ENCODE measurements around the gene FXYD4.

The FXYD4 gene

GRCh38 chr10:43354879-43355380 lies 16.5 kb upstream of the FXYD4 start:
- Mint-ChIP-seq H3K27me3 (peaks cover 19% of the 10 kb centered on the region), H3K4me3 (no peak overlapping the region), H3K4me1 (peaks cover 26% of the 10 kb centered on the region), H3K27ac (no peak overlapping the region), H3K9me3 (no peaks in the 10 kb centered on the region)
- ATAC-seq (no peak), DNase-seq (no peak)

- H3K27ac Mint-ChIP-seq: no peak overlapping the region
- DNase-seq (no peak), ATAC-seq (peak; percentile 52)
- no peaks in the 10 kb centered on the region for H3K9me3 Mint-ChIP-seq
- H3K27me3 Mint-ChIP-seq: peaks cover 9% of the 10 kb centered on the region
- H3K4me1 Mint-ChIP-seq: peaks cover 27% of the 10 kb centered on the region
- H3K4me3 Mint-ChIP-seq: no peak overlapping the region
Measured at GRCh38 chr10:43355749-43356371, 15.6 kb upstream of the FXYD4 start.

- Mint-ChIP-seq H3K4me3 (peak overlapping the region; percentile 85 to 96), H3K9me3 (no peaks in the 10 kb centered on the region), H3K4me1 (peaks cover 43% of the 10 kb centered on the region), H3K27ac (peak overlapping the region in 1 of 2 donors; percentile 29), H3K27me3 (no peaks in the 10 kb centered on the region)
- no peak for ATAC-seq
- DNase-seq: no peak
Measured at GRCh38 chr10:43360086-43360485, 11.3 kb upstream of the FXYD4 start.

GRCh38 chr10:43361547-43362190 lies 9.8 kb upstream of the FXYD4 start:
- peak; percentile 46 for ATAC-seq
- Mint-ChIP-seq H3K27me3 (no peaks in the 10 kb centered on the region), H3K9me3 (no peaks in the 10 kb centered on the region), H3K4me1 (peaks cover 33% of the 10 kb centered on the region), H3K27ac (peak overlapping the region; percentile 98 to 99), H3K4me3 (peak overlapping the region; percentile 85 to 96)
- peak in 1 of 2 donors; percentile 38 for DNase-seq

- H3K9me3 Mint-ChIP-seq: no peaks in the 10 kb centered on the region
- peak overlapping the region; percentile 98 to 99 for H3K27ac Mint-ChIP-seq
- peaks cover 33% of the 10 kb centered on the region for H3K4me1 Mint-ChIP-seq
- peak overlapping the region; percentile 85 to 96 for H3K4me3 Mint-ChIP-seq
- ATAC-seq: peak; percentile 94
- no peaks in the 10 kb centered on the region for H3K27me3 Mint-ChIP-seq
- peak; percentile 95 to 98 for DNase-seq
Measured at GRCh38 chr10:43362191-43362839, 9.1 kb upstream of the FXYD4 start.

GRCh38 chr10:43365001-43365400 lies 6.4 kb upstream of the FXYD4 start:
- Mint-ChIP-seq H3K4me1 (peaks cover 28% of the 10 kb centered on the region), H3K27me3 (no peaks in the 10 kb centered on the region), H3K4me3 (no peak overlapping the region), H3K9me3 (no peaks in the 10 kb centered on the region), H3K27ac (no peak overlapping the region)
- ATAC-seq: no peak
- no peak for DNase-seq

- no peak for ATAC-seq
- Mint-ChIP-seq H3K9me3 (no peaks in the 10 kb centered on the region), H3K4me3 (no peak overlapping the region)
Measured at GRCh38 chr10:43369921-43370320, 1.5 kb upstream of the FXYD4 start.

GRCh38 chr10:43370671-43371215 lies 693 bp upstream of the FXYD4 start:
- no peaks in the 10 kb centered on the region for H3K9me3 Mint-ChIP-seq
- ATAC-seq: no peak
- peaks cover 12% of the 10 kb centered on the region for H3K4me1 Mint-ChIP-seq
- H3K27me3 Mint-ChIP-seq: no peaks in the 10 kb centered on the region
- DNase-seq: no peak
- H3K27ac Mint-ChIP-seq: peak overlapping the region in 1 of 2 donors; percentile 90
- no peak overlapping the region for H3K4me3 Mint-ChIP-seq

More at GRCh38 chr10:43369921-43370320, 1.5 kb upstream of the FXYD4 start:
- no peaks in the 10 kb centered on the region for H3K27me3 Mint-ChIP-seq
- no peak for DNase-seq
- no peak overlapping the region for H3K27ac Mint-ChIP-seq
- peaks cover 12% of the 10 kb centered on the region for H3K4me1 Mint-ChIP-seq

GRCh38 chr10:43372765-43373361 lies 1.4 kb downstream of the FXYD4 start:
- no peaks in the 10 kb centered on the region for H3K9me3 Mint-ChIP-seq
- H3K4me3 Mint-ChIP-seq: no peak overlapping the region
- no peak overlapping the region for H3K27ac Mint-ChIP-seq
- DNase-seq (no peak), ATAC-seq (no peak)
- peaks cover 18% of the 10 kb centered on the region for H3K4me1 Mint-ChIP-seq
- no peaks in the 10 kb centered on the region for H3K27me3 Mint-ChIP-seq

GRCh38 chr10:43373461-43373860 lies 2.0 kb downstream of the FXYD4 start:
- Mint-ChIP-seq H3K4me3 (no peak overlapping the region), H3K27me3 (no peaks in the 10 kb centered on the region), H3K4me1 (peaks cover 24% of the 10 kb centered on the region), H3K27ac (no peak overlapping the region), H3K9me3 (no peaks in the 10 kb centered on the region)
- DNase-seq (no peak), ATAC-seq (no peak)

GRCh38 chr10:43374194-43374593 lies 2.8 kb downstream of the FXYD4 start:
- Mint-ChIP-seq H3K9me3 (no peaks in the 10 kb centered on the region), H3K27ac (no peak overlapping the region)
- ATAC-seq: peak; percentile 10

GRCh38 chr10:43375401-43376020 lies 4.1 kb downstream of the FXYD4 start:
- H3K4me3 Mint-ChIP-seq: no peak overlapping the region
- no peak for ATAC-seq
- no peaks in the 10 kb centered on the region for H3K9me3 Mint-ChIP-seq
- H3K27ac Mint-ChIP-seq: no peak overlapping the region
- no peaks in the 10 kb centered on the region for H3K27me3 Mint-ChIP-seq
- no peak for DNase-seq
- H3K4me1 Mint-ChIP-seq: peaks cover 28% of the 10 kb centered on the region

More at GRCh38 chr10:43374194-43374593, 2.8 kb downstream of the FXYD4 start:
- H3K4me1 Mint-ChIP-seq: peaks cover 25% of the 10 kb centered on the region
- H3K4me3 Mint-ChIP-seq: no peak overlapping the region
- no peaks in the 10 kb centered on the region for H3K27me3 Mint-ChIP-seq
- DNase-seq: no peak

- no peak overlapping the region for H3K4me3 Mint-ChIP-seq
- no peak for DNase-seq
- no peaks in the 10 kb centered on the region for H3K27me3 Mint-ChIP-seq
- no peaks in the 10 kb centered on the region for H3K9me3 Mint-ChIP-seq
- no peak overlapping the region for H3K27ac Mint-ChIP-seq
- no peak for ATAC-seq
- H3K4me1 Mint-ChIP-seq: peaks cover 34% of the 10 kb centered on the region
Measured at GRCh38 chr10:43376046-43376635, 4.7 kb downstream of the FXYD4 start.

- no peak for ATAC-seq
- H3K27me3 Mint-ChIP-seq: no peaks in the 10 kb centered on the region
- H3K27ac Mint-ChIP-seq: peak overlapping the region; percentile 82 to 85
- H3K4me1 Mint-ChIP-seq: peaks cover 35% of the 10 kb centered on the region
- no peak for DNase-seq
- H3K4me3 Mint-ChIP-seq: no peak overlapping the region
- H3K9me3 Mint-ChIP-seq: no peaks in the 10 kb centered on the region
Measured at GRCh38 chr10:43376828-43377423, 5.5 kb downstream of the FXYD4 start.
